GM23338 (cell line): ENCODE data around the gene CDKAL1. TPM values are rescaled to one million over a fixed set of nuclear protein-coding genes. Genes with fewer than 3 reads are reported as not detected.

Source experiments
- EZH2phosphoT487 ChIP-seq: fragments of 200-600 bp; sonication (generic); IDR thresholded peaks from one replicate; pipeline ENCODE4 v1.8.1; 2018; ENCODE audit warnings: antibody characterized with exemption; ENCODE audit not compliant: unreplicated experiment
- JUNB ChIP-seq: IDR thresholded peaks from one replicate; pipeline ENCODE4 v1.6.1; 2016; ENCODE audit warnings: antibody characterized with exemption; ENCODE audit not compliant: unreplicated experiment
- NANOG ChIP-seq: IDR thresholded peaks from 2 replicates; pipeline ENCODE4 v1.6.1; 2016; ENCODE audit warnings: antibody characterized with exemption, borderline replicate concordance
- POLR2AphosphoS5 ChIP-seq: IDR thresholded peaks from 2 replicates; pipeline ENCODE4 v1.6.1; 2016; ENCODE audit warnings: antibody characterized with exemption, low read depth
- REST ChIP-seq: IDR thresholded peaks from one replicate; pipeline ENCODE4 v1.6.1; 2018; ENCODE audit warnings: antibody characterized with exemption; ENCODE audit not compliant: unreplicated experiment
- STAT1 ChIP-seq: IDR thresholded peaks from one replicate; pipeline ENCODE4 v1.6.1; 2016; ENCODE audit warnings: antibody characterized with exemption; ENCODE audit not compliant: unreplicated experiment
- ZNF114 ChIP-seq: fragments of 250-450 bp; sonication (Bioruptor Pico); IDR thresholded peaks from 2 replicates; pipeline ENCODE4 v1.5.0; 2020; ENCODE audit warnings: mild to moderate bottlenecking, moderate library complexity
- ZNF331 ChIP-seq: fragments of 250-450 bp; sonication (Bioruptor Pico); IDR thresholded peaks from 2 replicates; pipeline ENCODE4 v1.5.0; 2020; ENCODE audit warnings: low read depth, mild to moderate bottlenecking, moderate library complexity
- ZNF462 ChIP-seq: fragments of 250-450 bp; sonication (Bioruptor Pico); IDR thresholded peaks from 2 replicates; pipeline ENCODE4 v1.5.0; 2020; ENCODE audit warnings: mild to moderate bottlenecking, moderate library complexity
- polyA plus RNA-seq: library from polyadenylated mRNA; unstranded; fragments of >200 nt; fragmentation: Nextera tagmentation; extraction: Ambion mirVana; gene quantifications from 2 replicates; pipeline ENCODE4 v1.2.1, GENCODE V29; 2016
- total RNA-seq: library from RNA; depleted of rRNA; stranded (reverse); fragments of >200 nt; shearing (Covaris generic); gene quantifications from 2 replicates; pipeline ENCODE4 v1.2.3, GENCODE V29; 2014

Gene CDKAL1
- total and polyA plus RNA-seq, 2 experiments from 2014 or later: 17.8 to 35.0 TPM

GRCh38 chr6:21116736-21117135 is 582.5 kb downstream of the CDKAL1 start (continued):
- TF ChIP-seq ZNF462 (CRISPR knock-in tag): no peak
- TF ChIP-seq JUNB: no peak
- no peak for TF ChIP-seq POLR2AphosphoS5
- no peak for TF ChIP-seq ZNF331 (CRISPR knock-in tag)
- no peak for TF ChIP-seq ZNF114 (CRISPR knock-in tag)
- no peak for TF ChIP-seq NANOG
- TF ChIP-seq REST: no peak
- no peak for TF ChIP-seq EZH2phosphoT487
- no peak for TF ChIP-seq STAT1
